ENCODE data around the gene DUSP12.
"Not testable (repeated sequence)": the region's sequence is repeated elsewhere in the genome, so short reads cannot be mapped to it uniquely, and the experiment has no call there.

The DUSP12 gene

GRCh38 chr1:161768986-161769672, 19.5 kb downstream of the DUSP12 start:
- no peak overlapping the region for H3K4me3 ChIP-seq (ENCODE audit: low read depth, low read length)
- TF ChIP-seq, protein P1, sequence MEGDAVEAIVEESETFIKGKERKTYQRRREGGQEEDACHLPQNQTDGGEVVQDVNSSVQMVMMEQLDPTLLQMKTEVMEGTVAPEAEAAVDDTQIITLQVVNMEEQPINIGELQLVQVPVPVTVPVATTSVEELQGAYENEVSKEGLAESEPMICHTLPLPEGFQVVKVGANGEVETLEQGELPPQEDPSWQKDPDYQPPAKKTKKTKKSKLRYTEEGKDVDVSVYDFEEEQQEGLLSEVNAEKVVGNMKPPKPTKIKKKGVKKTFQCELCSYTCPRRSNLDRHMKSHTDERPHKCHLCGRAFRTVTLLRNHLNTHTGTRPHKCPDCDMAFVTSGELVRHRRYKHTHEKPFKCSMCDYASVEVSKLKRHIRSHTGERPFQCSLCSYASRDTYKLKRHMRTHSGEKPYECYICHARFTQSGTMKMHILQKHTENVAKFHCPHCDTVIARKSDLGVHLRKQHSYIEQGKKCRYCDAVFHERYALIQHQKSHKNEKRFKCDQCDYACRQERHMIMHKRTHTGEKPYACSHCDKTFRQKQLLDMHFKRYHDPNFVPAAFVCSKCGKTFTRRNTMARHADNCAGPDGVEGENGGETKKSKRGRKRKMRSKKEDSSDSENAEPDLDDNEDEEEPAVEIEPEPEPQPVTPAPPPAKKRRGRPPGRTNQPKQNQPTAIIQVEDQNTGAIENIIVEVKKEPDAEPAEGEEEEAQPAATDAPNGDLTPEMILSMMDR (IDR thresholded peaks at IDR 0.05; ENCODE audit: low read depth, low read length, missing control alignments), result no peak
- in situ Hi-C loops (cut with HindIII; ENCODE audit: low sequenced_read_pairs), result no loop called here
- DNase-seq (ENCODE audit: low read depth), result no peak

- in situ Hi-C loops (cut with HindIII; ENCODE audit: low sequenced_read_pairs); H3K4me3 ChIP-seq (ENCODE audit: low read depth, low read length); DNase-seq (ENCODE audit: low read depth): not testable (repeated sequence)
Measured at GRCh38 chr1:161769673-161770045, 20.1 kb downstream of the DUSP12 start.

DNA sequence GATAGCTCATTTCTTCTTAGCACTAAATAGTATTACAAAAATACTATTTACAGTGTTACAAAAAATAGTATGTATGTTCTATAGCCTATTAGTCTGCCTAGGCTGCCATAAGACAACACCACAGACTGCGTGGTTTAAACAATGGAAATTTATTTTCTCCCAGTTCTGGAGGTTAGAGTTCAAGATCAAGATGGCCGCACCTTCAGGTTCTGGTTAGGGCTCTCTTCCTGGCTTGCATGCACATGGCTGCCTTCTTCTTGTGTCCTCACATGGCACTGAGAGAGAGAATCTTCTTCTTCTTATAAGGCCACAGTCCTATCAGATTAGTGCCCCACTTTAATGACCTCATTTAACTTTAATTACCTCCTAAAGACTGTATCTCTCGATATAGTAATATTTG, 20.7 kb downstream of the DUSP12 start:
- no peak overlapping the region for H3K4me3 ChIP-seq (ENCODE audit: low read depth, low read length)
- in situ Hi-C loops (cut with HindIII; ENCODE audit: low sequenced_read_pairs), result no loop called here
- no peak for DNase-seq (ENCODE audit: low read depth)
- TF ChIP-seq, protein P1 (IDR thresholded peaks at IDR 0.05; ENCODE audit: low read depth, low read length, missing control alignments), result no peak

- in situ Hi-C loops (cut with HindIII; ENCODE audit: low sequenced_read_pairs), result no loop called here
- DNase-seq (ENCODE audit: low read depth), result no peak
- TF ChIP-seq, protein P1 (IDR thresholded peaks at IDR 0.05; ENCODE audit: low read depth, low read length, missing control alignments), result no peak
- no peak overlapping the region for H3K4me3 ChIP-seq (ENCODE audit: low read depth, low read length)
Measured at GRCh38 chr1:161771161-161771560, 21.6 kb downstream of the DUSP12 start.

DNA sequence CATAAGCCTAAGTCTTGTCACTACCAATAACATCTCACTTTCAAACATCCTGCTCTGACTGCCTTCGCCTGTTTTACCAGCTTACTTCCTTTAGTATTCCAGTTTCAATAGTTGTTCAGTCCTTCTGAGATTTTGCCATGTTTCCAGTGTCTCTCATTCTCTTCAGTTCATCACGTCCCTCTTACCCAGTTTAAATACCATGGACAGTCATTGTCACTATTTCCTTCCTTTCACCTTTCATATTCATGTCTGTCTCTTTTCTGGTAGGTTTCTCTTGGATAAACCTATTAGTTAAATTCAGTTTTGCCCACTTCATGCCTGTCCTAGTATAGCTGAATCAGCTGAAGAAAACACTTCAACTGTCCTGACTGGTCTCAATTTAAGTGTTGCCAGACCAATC, 22.4 kb downstream of the DUSP12 start:
- no peak for DNase-seq (ENCODE audit: low read depth)
- TF ChIP-seq, protein P1 (IDR thresholded peaks at IDR 0.05; ENCODE audit: low read depth, low read length, missing control alignments), result no peak
- H3K4me3 ChIP-seq (ENCODE audit: low read depth, low read length), result no peak overlapping the region
- in situ Hi-C loops (cut with HindIII; ENCODE audit: low sequenced_read_pairs), result no loop called here

DNA sequence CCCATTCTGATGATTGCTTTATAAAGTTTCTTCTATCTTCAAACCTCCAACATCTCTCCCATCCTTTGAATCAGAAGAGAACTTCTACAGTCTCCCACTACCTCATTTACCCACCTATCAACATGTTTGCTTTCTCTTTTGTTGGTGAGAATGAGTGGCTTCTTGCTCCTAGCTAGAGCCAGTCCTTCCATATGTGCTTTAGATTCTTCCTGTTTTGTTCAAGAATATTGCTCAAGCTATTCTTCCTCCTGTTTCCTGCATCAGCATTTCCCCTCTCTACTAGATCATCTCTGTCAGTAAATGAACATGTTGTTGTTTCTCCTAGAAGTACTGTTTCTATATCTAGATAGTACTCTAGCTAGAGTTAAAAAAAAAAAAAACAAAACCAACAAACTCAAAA, 22.8 kb downstream of the DUSP12 start:
- TF ChIP-seq, protein P1 (IDR thresholded peaks at IDR 0.05; ENCODE audit: low read depth, low read length, missing control alignments), result no peak
- H3K4me3 ChIP-seq (ENCODE audit: low read depth, low read length), result no peak overlapping the region
- in situ Hi-C loops (cut with HindIII; ENCODE audit: low sequenced_read_pairs), result no loop called here
- no peak for DNase-seq (ENCODE audit: low read depth)

DNA sequence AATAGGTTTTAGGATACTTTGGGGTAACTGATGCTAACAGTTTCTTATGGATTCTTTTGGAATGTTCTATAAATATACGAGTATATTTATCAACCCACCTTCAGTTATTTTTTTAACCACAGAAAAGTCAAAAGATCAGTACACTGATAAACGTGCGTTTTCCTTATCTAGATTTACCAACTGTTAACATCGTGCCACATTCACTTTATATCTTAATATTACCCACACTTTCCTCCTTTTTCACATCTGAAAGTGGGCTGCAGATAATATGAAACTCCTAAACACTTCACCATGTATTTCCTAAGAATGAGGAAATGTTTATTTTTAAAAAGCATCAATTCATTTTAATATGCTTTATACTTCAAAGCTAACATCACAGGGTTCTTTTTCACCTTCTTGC, 24.2 kb downstream of the DUSP12 start:
- DNase-seq (ENCODE audit: low read depth), result no peak
- TF ChIP-seq, protein P1 (IDR thresholded peaks at IDR 0.05; ENCODE audit: low read depth, low read length, missing control alignments), result no peak
- in situ Hi-C loops (cut with HindIII; ENCODE audit: low sequenced_read_pairs), result no loop called here
- H3K4me3 ChIP-seq (ENCODE audit: low read depth, low read length), result no peak overlapping the region
